Psoas muscle (tissue), 8 donors: ENCODE data around the gene TMEM185A. TPM values are rescaled to one million over a fixed set of nuclear protein-coding genes. Genes with fewer than 3 reads are reported as not detected.

Source experiments
- ATAC-seq, 4 donors: fragments of 200-7000 bp; cut with Tn5 transposase; one replicate each; pipeline ENCODE4 v1.9.1; 2020; ENCODE audit warnings: moderate library complexity in 3 of 4, mild to moderate bottlenecking in 2 of 4
- DNase-seq, 2 donors: peaks; one replicate each; pipeline ENCODE4 v3.0.0-alpha.2; 2020
- H3K27ac ChIP-seq: fragments of 200-600 bp; one replicate; pipeline ENCODE4 v1.8.0; 2022
- H3K27me3 ChIP-seq, 3 donors: fragments of 200-600 bp in 1 of 3; one replicate each; pipeline versions ENCODE4 v1.6.1 to v1.8.0; 2013 to 2022; ENCODE audit warnings: low read length in 2 of 3, mild to moderate bottlenecking in 2 of 3, moderate library complexity in 1 of 3; ENCODE audit not compliant: insufficient read depth in 3 of 3
- H3K36me3 ChIP-seq, 2 donors: fragments of 200-600 bp in 1 of 2; one replicate each; pipeline versions ENCODE4 v1.6.1 to v1.8.0; 2013 to 2022; ENCODE audit warnings: low read depth in 1 of 2, mild to moderate bottlenecking in 1 of 2, moderate library complexity in 1 of 2; ENCODE audit not compliant: insufficient read depth in 1 of 2
- H3K4me1 ChIP-seq: fragments of 200-600 bp; one replicate; pipeline ENCODE4 v1.8.0; 2022
- H3K4me3 ChIP-seq: fragments of 200-600 bp; one replicate; pipeline ENCODE4 v1.8.0; 2022; ENCODE audit warnings: mild to moderate bottlenecking
- H3K9me3 ChIP-seq: fragments of 200-600 bp; one replicate; pipeline ENCODE4 v1.8.0; 2022
- CTCF ChIP-seq: fragments of 200-600 bp; IDR thresholded peaks from one replicate; pipeline ENCODE4 v1.8.0; 2022; ENCODE audit warnings: antibody characterized with exemption
- WGBS, 3 donors: extraction: QIAGEN DNeasy Blood & Tissue Kit; methylation state at CpG; one replicate each; pipeline versions ENCODE4 v1.1.6 to v1.1.7; 2013; 5-methylcytosine and 5-hydroxymethylcytosine counted together
- intact Hi-C, 2 donors: fragments of 100-400 bp; cut with DNase I; formaldehyde crosslinking; loops; one replicate each; pipeline versions ENCODE4 v1.11.0 to v1.14.2; 2022
- polyA plus RNA-seq, 3 donors: library from polyadenylated mRNA; stranded (reverse); fragments of 200-250 nt; gene quantifications; one replicate each; pipeline ENCODE4 v1.2.3, GENCODE V29; 2013
- total RNA-seq, 4 donors: library from RNA; stranded (reverse); fragmentation: NEBNext Ultra II Directional in 2 of 4; extraction: Animal tissue kit (Norgen Biotek cat#: 25700) in 2 of 4; gene quantifications; one replicate each; pipeline versions ENCODE4 v1.2.1 to v1.2.4, GENCODE V29; 2021 to 2023
- donor health status: healthy with polysubstance abuse.
- donor health status: DM: no; HTN: no; CAD: no; lungs with moderate emphysema.
- donor health status: Bipolar disorder and iron deficiency.
- donor health status: healthy.
- donor health status: DM: yes; HTN: yes; CAD: no.
- donor health status: DM: no; HTN: no; CAD: no.
- donor health status: DM: no; HTN: no; CAD: no.
- donor health status: DM: yes; HTN: yes; CAD: no.

The TMEM185A gene
- total and polyA plus RNA-seq, 7 donors: 6.3 to 17.5 (median 9.5) TPM

GRCh38 chrX:149641835-149642234, 10.2 kb upstream of the TMEM185A start:
- no peak for DNase-seq
- H3K4me1 ChIP-seq: no peaks in the 10 kb centered on the region
- 32 to 41% (median 36%) methylated on average over 2 of the region's 2 CpGs for WGBS, 3 donors
- H3K27ac ChIP-seq: no peak overlapping the region
- H3K36me3 ChIP-seq: no peaks in the 10 kb centered on the region
- H3K27me3 ChIP-seq: no peaks in the 10 kb centered on the region
- no peak overlapping the region for H3K4me3 ChIP-seq
- H3K9me3 ChIP-seq: no peaks in the 10 kb centered on the region
- no peak for ATAC-seq
- intact Hi-C loops: loop anchor here in 1 of 2 donors (10.0 kb wide), 1 partner anchor 103 kb away; no protein-coding TSS in a partner anchor
- no peak for TF ChIP-seq CTCF

- Histone ChIP-seq H3K4me3 (no peak overlapping the region), H3K27ac (no peak overlapping the region), H3K27me3 (no peaks in the 10 kb centered on the region), H3K4me1 (no peaks in the 10 kb centered on the region), H3K9me3 (no peaks in the 10 kb centered on the region), H3K36me3 (no peaks in the 10 kb centered on the region)
- intact Hi-C loops: loop anchor here in 1 of 2 donors (10.0 kb wide), 1 partner anchor 103 kb away; no protein-coding TSS in a partner anchor
- no peak for ATAC-seq
- TF ChIP-seq CTCF: no peak
- WGBS, 3 donors: 28 to 52% (median 47%) methylated on average over 3 of the region's 3 CpGs
- DNase-seq: no peak
Measured at GRCh38 chrX:149641432-149641831, 9.8 kb upstream of the TMEM185A start.

GRCh38 chrX:149639568-149639967, 8.0 kb upstream of the TMEM185A start:
- DNase-seq (no peak), ATAC-seq (no peak)
- no peaks in the 10 kb centered on the region for H3K36me3 ChIP-seq
- H3K9me3 ChIP-seq: no peaks in the 10 kb centered on the region
- WGBS, 3 donors: 57 to 76% (median 60%) methylated on average over 2 to 3 of the region's 3 CpGs
- TF ChIP-seq CTCF: no peak
- H3K27ac ChIP-seq: no peak overlapping the region
- H3K4me1 ChIP-seq: no peaks in the 10 kb centered on the region
- intact Hi-C loops: loop anchor here (10.0 kb wide), 3 partner anchors 75 to 135 kb away; partner anchors contain the start of genes IDS (in 1 of the 2) and MAGEA11 (in 1 of the 2)
- no peaks in the 10 kb centered on the region for H3K27me3 ChIP-seq
- no peak overlapping the region for H3K4me3 ChIP-seq

- no peak overlapping the region for H3K27ac ChIP-seq
- ATAC-seq: no peak
- no peaks in the 10 kb centered on the region for H3K4me1 ChIP-seq
- DNase-seq: no peak
- no peak for TF ChIP-seq CTCF
- intact Hi-C loops: loop anchor here (10.0 kb wide), 3 partner anchors 76 to 134 kb away; partner anchors contain the start of genes IDS (in 1 of the 2) and MAGEA11 (in 1 of the 2)
- no peaks in the 10 kb centered on the region for H3K36me3 ChIP-seq
- no peaks in the 10 kb centered on the region for H3K27me3 ChIP-seq
- no peak overlapping the region for H3K4me3 ChIP-seq
- no peaks in the 10 kb centered on the region for H3K9me3 ChIP-seq
Measured at GRCh38 chrX:149638860-149639259, 7.3 kb upstream of the TMEM185A start.

- no peak overlapping the region for H3K4me3 ChIP-seq
- TF ChIP-seq CTCF: no peak
- H3K36me3 ChIP-seq: no peaks in the 10 kb centered on the region
- DNase-seq: no peak
- H3K27ac ChIP-seq: no peak overlapping the region
- H3K9me3 ChIP-seq: no peaks in the 10 kb centered on the region
- no peaks in the 10 kb centered on the region for H3K27me3 ChIP-seq
- intact Hi-C loops: loop anchor here (10.0 kb wide), 3 partner anchors 81 to 129 kb away; partner anchors contain the start of genes IDS (in 1 of the 2) and MAGEA11 (in 1 of the 2)
- no peak for ATAC-seq
- H3K4me1 ChIP-seq: peaks cover 7% of the 10 kb centered on the region
Measured at GRCh38 chrX:149633511-149633910, 1.9 kb upstream of the TMEM185A start.
